ENCODE data around the gene STAB2. TPM values are rescaled to one million over a fixed set of nuclear protein-coding genes. Genes with fewer than 3 reads are reported as not detected.

Gene STAB2
- polyA plus RNA-seq, 3 donors, result not detected

DNA sequence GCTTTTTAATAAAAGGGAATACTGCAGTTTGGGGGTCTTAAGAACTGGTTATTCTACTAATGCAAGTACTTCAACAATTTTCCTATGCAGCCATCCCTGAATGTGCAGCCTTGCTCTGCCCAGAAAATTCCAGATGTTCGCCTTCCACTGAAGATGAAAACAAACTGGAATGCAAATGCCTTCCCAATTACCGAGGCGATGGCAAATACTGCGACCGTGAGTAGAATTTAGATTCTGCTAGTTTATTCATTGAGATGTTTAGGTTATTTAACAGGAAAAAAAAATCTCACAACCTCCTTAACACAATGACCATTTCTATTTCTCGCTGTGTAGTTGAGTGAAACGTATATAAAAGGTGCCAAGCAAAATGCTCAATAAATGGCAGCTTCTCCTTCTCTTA is 49.9 kb downstream of the STAB2 start:
- no peak overlapping the region for H3K4me3 Mint-ChIP-seq
- H3K27me3 Mint-ChIP-seq (ENCODE audit: low read depth in 3 of 3), result peaks cover 3 to 7% (median 5%) of the 10 kb centered on the region in 3 donors
- H3K4me1 Mint-ChIP-seq, result no peaks in the 10 kb centered on the region
- H3K27me3 ChIP-seq (ENCODE audit: control insufficient read depth in 2 of 2, insufficient read depth in 2 of 2, low read length in 2 of 2), result peaks cover 0 to 2% of the 10 kb centered on the region in 2 donors
- DNase-seq, result no peak
- intact Hi-C loops (cut with micrococcal nuclease), result no loop called here
- no peak overlapping the region for H3K9ac ChIP-seq (ENCODE audit: insufficient read depth, low read length, poor library complexity, severe bottlenecking)
- WGBS (ENCODE audit: insufficient coverage), result 100% methylated on average over 1 of the region's 7 CpGs
- no peak overlapping the region for H3K27ac ChIP-seq (ENCODE audit: low read depth in 1 of 2, low read length in 2 of 2)
- no peaks in the 10 kb centered on the region for H3K79me2 ChIP-seq (ENCODE audit: insufficient read depth, low read length)
- H3K27ac Mint-ChIP-seq, result no peak overlapping the region
- peaks cover 0 to 6% (median 2%) of the 10 kb centered on the region in 7 donors for H3K9me3 Mint-ChIP-seq
- H3K9me3 ChIP-seq (replicated peaks in 1 of 2; ENCODE audit: control insufficient read depth in 1 of 2, insufficient read depth in 1 of 2, low read length in 2 of 2), result peaks cover 0 to 4% of the 10 kb centered on the region in 2 donors
- H4K20me1 ChIP-seq (ENCODE audit: insufficient read depth, low read length), result no peaks in the 10 kb centered on the region
- TF ChIP-seq, protein P1, sequence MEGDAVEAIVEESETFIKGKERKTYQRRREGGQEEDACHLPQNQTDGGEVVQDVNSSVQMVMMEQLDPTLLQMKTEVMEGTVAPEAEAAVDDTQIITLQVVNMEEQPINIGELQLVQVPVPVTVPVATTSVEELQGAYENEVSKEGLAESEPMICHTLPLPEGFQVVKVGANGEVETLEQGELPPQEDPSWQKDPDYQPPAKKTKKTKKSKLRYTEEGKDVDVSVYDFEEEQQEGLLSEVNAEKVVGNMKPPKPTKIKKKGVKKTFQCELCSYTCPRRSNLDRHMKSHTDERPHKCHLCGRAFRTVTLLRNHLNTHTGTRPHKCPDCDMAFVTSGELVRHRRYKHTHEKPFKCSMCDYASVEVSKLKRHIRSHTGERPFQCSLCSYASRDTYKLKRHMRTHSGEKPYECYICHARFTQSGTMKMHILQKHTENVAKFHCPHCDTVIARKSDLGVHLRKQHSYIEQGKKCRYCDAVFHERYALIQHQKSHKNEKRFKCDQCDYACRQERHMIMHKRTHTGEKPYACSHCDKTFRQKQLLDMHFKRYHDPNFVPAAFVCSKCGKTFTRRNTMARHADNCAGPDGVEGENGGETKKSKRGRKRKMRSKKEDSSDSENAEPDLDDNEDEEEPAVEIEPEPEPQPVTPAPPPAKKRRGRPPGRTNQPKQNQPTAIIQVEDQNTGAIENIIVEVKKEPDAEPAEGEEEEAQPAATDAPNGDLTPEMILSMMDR (IDR thresholded peaks at IDR 0.05), result no peak
- H2AFZ ChIP-seq (ENCODE audit: insufficient read depth, low read depth, low read length, poor library complexity, severe bottlenecking), result no peak overlapping the region
- H3K36me3 ChIP-seq (replicated peaks in 1 of 2; ENCODE audit: control insufficient read depth in 1 of 2, insufficient read depth in 2 of 2, low read length in 2 of 2), result no peaks in the 10 kb centered on the region
- no peak overlapping the region for H3K4me3 ChIP-seq (replicated peaks in 1 of 3; ENCODE audit: low read depth in 2 of 3, low read length in 3 of 3)
- H3K36me3 Mint-ChIP-seq, result no peaks in the 10 kb centered on the region
- no peak overlapping the region for H3K4me2 ChIP-seq (replicated peaks; ENCODE audit: extremely low read depth, low read length, poor library complexity, severe bottlenecking)
- H3K4me1 ChIP-seq (ENCODE audit: control insufficient read depth in 1 of 2, insufficient read depth in 2 of 2, low read length in 2 of 2), result no peaks in the 10 kb centered on the region

DNA sequence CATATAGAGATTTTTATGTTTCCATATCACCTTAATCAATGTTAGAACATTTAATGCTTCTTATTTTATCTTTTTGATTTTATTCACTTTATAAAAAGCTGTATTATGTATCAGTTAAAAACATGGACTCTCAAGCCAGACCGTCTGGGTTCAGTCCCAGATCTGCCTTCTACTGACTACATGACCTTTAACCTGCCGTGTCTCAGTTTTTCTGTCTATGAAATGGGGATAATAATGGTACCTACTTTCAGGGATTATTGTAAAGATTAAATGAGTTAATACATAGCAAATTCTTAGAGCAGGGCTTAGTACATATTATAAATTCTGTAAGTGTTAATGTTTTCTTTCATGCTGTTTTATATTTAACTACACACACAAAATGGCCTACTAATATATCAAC is 50.4 kb downstream of the STAB2 start:
- H3K27me3 Mint-ChIP-seq (ENCODE audit: low read depth in 3 of 3), result peaks cover 3 to 7% (median 5%) of the 10 kb centered on the region in 3 donors
- H3K4me3 Mint-ChIP-seq, result no peak overlapping the region
- Histone ChIP-seq H3K27me3 (ENCODE audit: control insufficient read depth in 2 of 2, insufficient read depth in 2 of 2, low read length in 2 of 2) (peaks cover 0 to 2% of the 10 kb centered on the region in 2 donors), H4K20me1 (ENCODE audit: insufficient read depth, low read length) (no peaks in the 10 kb centered on the region), H3K4me2 (replicated peaks; ENCODE audit: extremely low read depth, low read length, poor library complexity, severe bottlenecking) (no peak overlapping the region), H3K4me1 (ENCODE audit: control insufficient read depth in 1 of 2, insufficient read depth in 2 of 2, low read length in 2 of 2) (no peaks in the 10 kb centered on the region), H3K79me2 (ENCODE audit: insufficient read depth, low read length) (no peaks in the 10 kb centered on the region), H3K27ac (ENCODE audit: low read depth in 1 of 2, low read length in 2 of 2) (no peak overlapping the region), H3K4me3 (replicated peaks in 1 of 3; ENCODE audit: low read depth in 2 of 3, low read length in 3 of 3) (no peak overlapping the region), H3K9ac (ENCODE audit: insufficient read depth, low read length, poor library complexity, severe bottlenecking) (no peak overlapping the region), H3K9me3 (replicated peaks in 1 of 2; ENCODE audit: control insufficient read depth in 1 of 2, insufficient read depth in 1 of 2, low read length in 2 of 2) (peaks cover 0 to 4% of the 10 kb centered on the region in 2 donors), H3K36me3 (replicated peaks in 1 of 2; ENCODE audit: control insufficient read depth in 1 of 2, insufficient read depth in 2 of 2, low read length in 2 of 2) (no peaks in the 10 kb centered on the region), H2AFZ (ENCODE audit: insufficient read depth, low read depth, low read length, poor library complexity, severe bottlenecking) (no peak overlapping the region)
- WGBS (ENCODE audit: insufficient coverage), result no CpG with 5 or more reads among the region's 2 CpGs
- no peaks in the 10 kb centered on the region for H3K4me1 Mint-ChIP-seq
- no peak for DNase-seq
- H3K36me3 Mint-ChIP-seq, result no peaks in the 10 kb centered on the region
- TF ChIP-seq, protein P1 (IDR thresholded peaks at IDR 0.05), result no peak
- peaks cover 0 to 6% (median 2%) of the 10 kb centered on the region in 7 donors for H3K9me3 Mint-ChIP-seq
- H3K27ac Mint-ChIP-seq, result no peak overlapping the region
- intact Hi-C loops (cut with micrococcal nuclease), result no loop called here

Measured in CD14-positive monocyte (primary cell).